HUES64 (cell line): ENCODE measurements around the gene CDK5R1.

Source experiments
- H3K27ac ChIP-seq: 2 replicates; pipeline ENCODE4 v1.7.0; 2013; ENCODE audit warnings: low read depth, low read length, inconsistent platforms
- H3K27me3 ChIP-seq: 2 replicates; pipeline ENCODE4 v1.6.1; 2013; ENCODE audit warnings: mild to moderate bottlenecking, low read length; ENCODE audit not compliant: insufficient read depth
- H3K36me3 ChIP-seq: 2 replicates; pipeline ENCODE4 v1.6.1; 2013; ENCODE audit warnings: mild to moderate bottlenecking, low read length; ENCODE audit not compliant: insufficient read depth
- H3K4me1 ChIP-seq: 2 replicates; pipeline ENCODE4 v1.6.1; 2013; ENCODE audit warnings: mild to moderate bottlenecking, low read length, moderate library complexity; ENCODE audit not compliant: insufficient read depth
- H3K4me3 ChIP-seq: 2 replicates; pipeline ENCODE4 v1.5.1; 2013; ENCODE audit warnings: mild to moderate bottlenecking, low read length, moderate library complexity
- H3K9ac ChIP-seq: 2 replicates; pipeline ENCODE4 v1.6.1; 2013; ENCODE audit warnings: mild to moderate bottlenecking, low read depth, low read length
- H3K9me3 ChIP-seq: 2 replicates; pipeline ENCODE4 v1.6.1; 2013; ENCODE audit warnings: low read depth, low read length; ENCODE audit not compliant: insufficient read depth
- WGBS: fragments of 150-250, 120-280 bp; methylation state at CpG from one replicate; pipeline ENCODE4 v1.1.7; 2013; ENCODE audit warnings: missing lambda C conversion rate; 5-methylcytosine and 5-hydroxymethylcytosine counted together

The CDK5R1 gene

DNA sequence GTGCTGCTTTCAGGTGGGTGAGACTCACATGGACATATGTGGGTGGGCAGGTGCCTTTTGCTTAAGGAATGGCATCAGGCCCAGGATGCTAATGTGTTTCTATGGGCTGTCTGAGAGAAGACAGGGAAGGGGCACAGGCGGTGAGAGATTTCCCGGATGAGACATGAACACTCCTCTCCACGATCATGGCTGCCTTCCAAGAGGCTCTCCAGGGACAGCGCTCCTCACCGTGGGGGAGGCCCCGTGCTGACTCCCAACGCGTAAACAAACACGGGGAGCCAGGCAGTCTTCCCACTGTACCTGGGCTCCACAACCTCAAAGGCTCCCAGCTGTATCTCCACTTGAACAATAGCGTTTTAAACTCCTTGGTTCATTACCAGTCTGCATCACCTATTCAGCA lies 42.8 kb downstream of the CDK5R1 start:
- no peaks in the 10 kb centered on the region for H3K9me3 ChIP-seq
- H3K4me3 ChIP-seq = no peak overlapping the region
- H3K9ac ChIP-seq = no peak overlapping the region
- H3K4me1 ChIP-seq = no peaks in the 10 kb centered on the region
- H3K27ac ChIP-seq = no peak overlapping the region
- 86% methylated on average over 10 of the region's 10 CpGs for WGBS
- no peaks in the 10 kb centered on the region for H3K27me3 ChIP-seq
- no peaks in the 10 kb centered on the region for H3K36me3 ChIP-seq

DNA sequence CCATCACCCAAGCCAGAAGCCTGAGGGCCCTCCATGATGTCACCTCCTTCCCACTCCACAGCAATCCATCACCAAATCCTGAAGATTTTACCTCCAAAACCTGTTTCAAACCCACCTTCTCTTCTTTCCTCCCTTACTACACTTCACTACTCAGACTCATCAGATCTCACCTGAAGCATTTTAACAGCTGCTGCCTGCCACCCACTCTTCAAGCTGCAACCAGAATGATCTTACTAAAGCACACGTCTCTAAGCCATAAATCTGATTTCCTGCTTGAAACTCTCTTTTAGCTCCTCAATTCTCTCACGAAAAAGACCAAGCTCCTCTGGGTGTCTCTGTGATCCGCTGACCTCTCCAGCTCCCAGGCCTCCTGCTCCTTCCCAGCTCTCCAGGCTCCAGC lies 46.5 kb downstream of the CDK5R1 start:
- no peak overlapping the region for H3K9ac ChIP-seq
- 85% methylated on average over 3 of the region's 3 CpGs for WGBS
- H3K27ac ChIP-seq = no peak overlapping the region
- 0 out of 2 replicates have a peak, but pooled peaks cover 2% of the 10 kb centered on the region for H3K4me1 ChIP-seq
- H3K36me3 ChIP-seq = no peaks in the 10 kb centered on the region
- H3K9me3 ChIP-seq = no peaks in the 10 kb centered on the region
- no peak overlapping the region for H3K4me3 ChIP-seq
- no peaks in the 10 kb centered on the region for H3K27me3 ChIP-seq

DNA sequence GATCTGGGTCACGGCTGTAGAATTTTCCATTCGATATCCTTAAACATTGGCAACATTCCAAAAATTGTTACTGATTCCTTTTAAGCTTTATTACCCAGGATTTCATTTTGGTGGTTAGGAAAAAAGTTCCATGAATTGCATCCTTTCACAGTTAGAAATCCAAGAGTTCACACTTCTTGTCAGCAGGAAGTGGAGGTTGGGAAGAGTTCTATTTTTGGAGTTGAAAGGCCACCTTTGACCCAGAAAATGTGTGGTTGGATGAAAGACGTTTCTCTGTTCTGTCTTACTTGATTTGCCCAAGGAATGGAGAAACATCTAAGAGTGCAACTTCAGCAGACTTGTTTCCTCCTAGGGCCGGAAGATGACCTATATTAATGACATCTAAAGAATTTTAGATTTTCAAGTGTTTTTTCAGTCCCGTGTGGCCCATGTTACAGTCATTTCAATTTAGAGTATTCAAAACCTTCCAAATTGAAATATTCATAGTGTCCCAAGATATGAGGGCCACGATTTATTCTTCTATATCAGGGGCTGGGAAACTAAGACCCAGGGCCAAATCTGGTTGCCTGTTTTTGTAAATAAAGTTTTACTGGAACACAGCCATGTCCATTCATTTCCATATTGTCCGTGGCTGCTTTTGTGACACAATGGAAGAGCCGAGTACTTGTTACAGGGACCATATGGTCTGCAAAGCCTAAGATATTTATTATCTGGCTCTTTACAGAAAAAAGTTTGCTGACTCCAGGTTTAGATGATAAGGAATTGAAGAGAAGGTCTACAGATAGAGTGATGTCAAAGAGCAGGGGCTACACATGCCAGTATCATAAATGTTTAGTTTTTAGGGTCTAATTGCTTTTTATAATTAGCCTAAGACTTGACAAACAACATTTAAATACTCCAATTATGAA lies 50.2 kb downstream of the CDK5R1 start:
- Histone ChIP-seq H3K27ac (no peak overlapping the region), H3K9me3 (no peaks in the 10 kb centered on the region), H3K36me3 (no peaks in the 10 kb centered on the region), H3K4me3 (no peak overlapping the region), H3K27me3 (no peaks in the 10 kb centered on the region), H3K4me1 (peaks cover 12% of the 10 kb centered on the region; the same call in 1 of the 2 replicates), H3K9ac (no peak overlapping the region)
- 84% methylated on average over 6 of the region's 8 CpGs for WGBS
